Central memory CD4-positive, alpha-beta T cell (primary cell): Measurements from ENCODE around the gene ATAD2B.
"Not testable (repeated sequence)": the region's sequence is repeated elsewhere in the genome, so short reads cannot be mapped to it uniquely, and the experiment has no call there.

Source experiments
- DNase-seq: peaks from one replicate; pipeline ENCODE4 v3.0.0; 2022

ATAD2B gene

GRCh38 chr2:23782646-23783045 lies 144.3 kb downstream of the ATAD2B start:
- DNase-seq, result no peak

- no peak for DNase-seq
Observed at GRCh38 chr2:23782126-23782525, 144.8 kb downstream of the ATAD2B start.

GRCh38 chr2:23780465-23780864 lies 146.5 kb downstream of the ATAD2B start:
- DNase-seq, result not testable (repeated sequence)

GRCh38 chr2:23777826-23778225 lies 149.1 kb downstream of the ATAD2B start:
- no peak for DNase-seq

GRCh38 chr2:23776021-23776420 lies 150.9 kb downstream of the ATAD2B start:
- no peak for DNase-seq

GRCh38 chr2:23772684-23773083 lies 154.2 kb downstream of the ATAD2B start:
- DNase-seq, result no peak

- DNase-seq, result no peak
Observed at GRCh38 chr2:23772056-23772455, 154.9 kb downstream of the ATAD2B start.

- DNase-seq, result no peak
Observed at GRCh38 chr2:23769364-23769763, 157.6 kb downstream of the ATAD2B start.

GRCh38 chr2:23767876-23768621 lies 158.9 kb downstream of the ATAD2B start:
- DNase-seq, result no peak

- no peak for DNase-seq
Observed at GRCh38 chr2:23762141-23762540, 164.8 kb downstream of the ATAD2B start.

- DNase-seq, result no peak
Observed at GRCh38 chr2:23761638-23762037, 165.3 kb downstream of the ATAD2B start.

GRCh38 chr2:23760736-23761135 lies 166.2 kb downstream of the ATAD2B start:
- no peak for DNase-seq

- DNase-seq, result no peak
Observed at GRCh38 chr2:23757686-23758433, 169.1 kb downstream of the ATAD2B start.

GRCh38 chr2:23756593-23757292 lies 170.2 kb downstream of the ATAD2B start:
- DNase-seq, result no peak

- no peak for DNase-seq
Observed at GRCh38 chr2:23754970-23755369, 172.0 kb downstream of the ATAD2B start.

GRCh38 chr2:23753291-23754010 lies 173.5 kb downstream of the ATAD2B start:
- DNase-seq, result no peak

- DNase-seq, result no peak
Observed at GRCh38 chr2:23751747-23752265, 175.1 kb downstream of the ATAD2B start.

GRCh38 chr2:23746141-23746863 lies 180.6 kb downstream of the ATAD2B start:
- no peak for DNase-seq

- no peak for DNase-seq
Observed at GRCh38 chr2:23745726-23746105, 181.2 kb downstream of the ATAD2B start.

- no peak for DNase-seq
Observed at GRCh38 chr2:23745068-23745725, 181.7 kb downstream of the ATAD2B start.

- DNase-seq, result not testable (repeated sequence)
Observed at GRCh38 chr2:23736783-23737182, 190.1 kb downstream of the ATAD2B start.
